ENCODE measurements around the gene TOP2A.
"Not testable (repeated sequence)": the region's sequence is repeated elsewhere in the genome, so short reads cannot be mapped to it uniquely, and the experiment has no call there.

Gene TOP2A

DNA sequence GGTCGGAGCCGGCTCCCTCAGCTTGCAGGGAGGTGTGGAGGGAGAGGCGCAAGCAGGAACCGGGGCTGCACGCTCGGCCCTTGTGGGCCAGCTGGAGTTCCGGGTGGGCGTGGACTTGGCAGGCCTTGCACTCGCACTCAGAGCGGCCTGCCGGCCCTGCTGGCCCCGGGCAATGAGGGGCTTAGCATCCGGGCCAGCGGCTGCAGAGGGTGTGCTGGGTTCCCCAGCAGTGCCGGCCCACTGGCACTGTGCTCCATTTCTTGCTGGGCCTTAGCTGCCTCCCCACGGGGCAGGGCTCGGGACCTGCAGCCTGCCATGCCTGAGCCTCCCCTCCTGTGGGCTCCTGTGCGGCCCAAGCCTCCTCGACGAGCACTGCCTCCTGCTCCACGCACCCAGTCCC is 41.9 kb downstream of the TOP2A start:
- DNase-seq: not testable (repeated sequence)

- no peak for DNase-seq
Measured at GRCh38 chr17:40374821-40375498, 42.7 kb downstream of the TOP2A start.

DNA sequence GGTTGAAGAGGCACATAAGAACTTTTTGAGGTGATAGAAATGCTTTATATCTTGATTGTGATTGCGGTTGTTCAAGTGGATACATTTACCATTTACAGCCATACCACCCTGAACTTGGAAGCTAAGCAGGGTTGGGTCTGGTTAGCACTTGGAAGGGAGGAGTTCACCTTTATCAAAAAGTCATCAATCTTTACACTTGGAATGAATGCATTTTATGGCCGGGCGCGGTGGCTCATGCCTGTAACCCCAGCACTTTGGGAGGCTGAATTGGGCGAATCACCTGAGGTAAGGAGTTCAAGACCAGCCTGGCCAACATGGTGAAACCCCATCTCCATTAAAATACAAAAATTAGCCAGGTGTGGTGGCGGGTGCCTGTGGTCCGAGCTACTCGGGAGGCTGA is 43.7 kb downstream of the TOP2A start:
- no peak for DNase-seq

DNA sequence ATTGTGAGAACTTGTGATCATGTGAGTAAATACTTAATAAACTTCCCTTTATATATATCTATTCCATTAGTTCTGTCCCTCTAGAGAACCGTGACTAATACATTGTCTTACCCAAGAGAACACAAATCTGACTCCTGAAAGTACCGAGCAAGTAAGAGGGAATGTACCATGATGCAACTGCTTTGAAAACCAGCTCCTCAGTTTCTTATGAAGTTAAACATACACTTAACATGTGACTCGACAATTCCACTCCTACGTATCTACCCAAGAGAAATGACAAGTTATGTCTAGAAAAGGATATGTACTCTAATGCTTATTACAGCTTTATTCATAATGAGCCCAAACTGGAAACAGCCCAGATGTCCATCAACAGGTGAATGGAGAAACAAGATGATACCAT is 44.4 kb downstream of the TOP2A start:
- no peak for DNase-seq

GRCh38 chr17:40372644-40373043 is 45.1 kb downstream of the TOP2A start:
- DNase-seq: not testable (repeated sequence)

DNA sequence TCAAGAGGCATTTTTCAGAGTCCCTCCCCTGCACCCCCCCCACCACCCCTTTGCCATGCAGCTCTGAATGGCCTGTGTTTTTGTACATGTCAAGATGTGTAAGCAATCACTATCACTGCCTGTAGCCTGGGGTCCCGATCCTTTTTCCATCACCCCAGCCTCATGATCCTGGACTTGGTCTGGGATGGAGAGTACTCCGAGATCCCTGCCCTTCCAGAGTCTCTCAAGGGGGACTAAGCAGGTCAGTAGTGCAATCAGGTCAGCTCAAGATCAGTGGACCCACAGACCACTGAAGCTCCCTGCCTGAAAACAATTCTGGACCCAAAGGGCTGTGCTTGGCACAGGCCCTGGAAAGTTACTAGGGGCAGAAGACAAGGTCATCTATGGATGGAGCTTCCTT is 45.7 kb downstream of the TOP2A start:
- DNase-seq: no peak

- DNase-seq: no peak
Measured at GRCh38 chr17:40371261-40371929, 46.3 kb downstream of the TOP2A start.

DNA sequence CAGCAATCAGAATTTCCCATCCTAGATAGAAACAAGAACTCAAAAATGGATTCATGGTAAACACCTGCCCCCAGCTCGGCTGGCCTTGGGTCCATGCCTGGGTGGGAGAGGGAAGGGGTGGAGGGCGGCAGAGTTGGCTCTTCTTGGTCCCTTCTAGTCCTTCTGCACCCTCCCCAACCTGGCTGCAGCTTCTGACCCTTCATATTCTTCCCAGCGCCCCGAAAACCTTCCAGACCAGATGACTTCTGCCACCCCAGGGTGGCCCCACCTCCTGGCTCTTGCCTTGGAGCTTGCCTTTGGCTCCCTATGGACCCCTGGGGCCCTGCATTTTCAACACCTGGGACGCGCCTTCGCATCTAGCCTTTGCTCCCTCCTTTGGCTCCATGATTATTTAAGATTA is 47.8 kb downstream of the TOP2A start:
- no peak for DNase-seq

DNA sequence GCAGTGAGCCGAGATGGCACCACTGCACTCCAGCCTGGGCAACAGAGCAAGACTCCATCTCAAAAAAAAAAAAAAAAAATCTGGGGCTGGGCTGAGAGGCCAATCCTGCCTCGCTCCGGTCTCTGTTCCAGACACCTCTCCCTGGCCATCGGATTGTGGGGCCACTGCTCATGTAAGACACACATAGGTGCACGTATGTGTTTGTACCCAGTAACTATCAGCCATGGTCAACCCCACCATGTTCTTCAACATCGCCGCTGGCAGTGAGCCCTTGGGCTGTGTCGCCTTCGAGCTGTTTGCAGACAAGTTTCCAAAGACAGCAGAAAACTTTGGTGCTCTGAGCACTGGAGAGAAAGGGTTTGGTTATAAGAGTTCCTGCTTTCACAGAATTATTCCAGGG is 50.0 kb downstream of the TOP2A start:
- DNase-seq: not testable (repeated sequence)

- DNase-seq: no peak
Measured at GRCh38 chr17:40366861-40367518, 50.7 kb downstream of the TOP2A start.

DNA sequence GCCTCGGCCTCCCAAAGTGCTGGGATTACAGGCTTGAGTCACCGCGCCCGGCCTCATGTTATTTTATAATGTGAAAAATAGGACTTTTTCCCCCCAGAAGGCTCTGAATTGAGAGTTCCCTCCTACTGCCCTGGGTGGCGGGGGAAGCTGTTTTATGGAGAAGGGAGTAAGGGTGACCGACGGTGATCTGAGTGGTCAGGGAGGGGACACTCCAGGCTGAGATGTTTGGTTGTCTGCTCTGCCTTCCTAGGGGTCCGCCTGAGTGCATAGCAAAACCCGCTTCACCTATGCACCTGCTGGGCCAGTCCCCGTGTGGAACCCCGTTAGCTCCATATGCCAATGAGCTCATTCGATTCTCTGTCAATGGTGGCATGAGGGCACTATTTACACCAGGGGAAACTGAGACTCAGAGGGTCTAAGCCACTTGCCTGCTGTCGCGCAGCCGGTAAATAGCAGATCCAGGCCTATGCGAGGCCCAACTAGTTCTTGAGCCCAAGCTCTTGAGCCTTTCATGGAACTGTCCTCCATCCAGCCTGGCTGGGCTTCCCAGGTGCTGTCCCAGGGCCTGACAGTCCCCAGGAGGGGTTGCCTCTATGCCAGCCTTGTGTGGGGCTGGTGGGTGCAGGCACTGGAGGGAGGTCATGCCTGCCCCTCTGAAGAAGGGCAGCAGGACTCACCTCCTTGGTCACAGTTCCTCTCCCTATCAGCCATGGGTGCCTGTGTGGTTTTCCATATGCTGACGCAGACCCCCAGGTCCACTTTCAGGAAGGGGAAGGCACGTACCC is 51.4 kb downstream of the TOP2A start:
- no peak for DNase-seq

DNA sequence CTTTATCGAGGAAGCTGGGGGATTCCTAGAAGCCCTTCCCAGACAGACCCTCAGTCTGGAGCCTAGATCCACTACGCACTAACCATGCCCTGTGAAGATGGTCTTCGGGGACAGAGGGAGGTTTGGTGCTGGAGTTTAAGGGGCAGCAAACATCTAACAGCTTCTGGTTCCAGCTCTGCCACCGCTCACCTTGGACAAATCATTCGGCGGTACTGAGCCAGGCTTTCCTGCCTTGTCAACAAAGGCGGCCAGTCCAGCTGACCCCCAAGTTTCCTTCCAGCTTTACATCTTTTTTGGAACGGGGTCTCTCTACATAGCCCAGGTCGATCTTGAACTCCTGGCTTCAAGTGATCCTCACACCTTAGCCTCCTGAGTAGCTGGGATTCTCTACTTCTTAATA is 52.8 kb downstream of the TOP2A start:
- DNase-seq: no peak

DNA sequence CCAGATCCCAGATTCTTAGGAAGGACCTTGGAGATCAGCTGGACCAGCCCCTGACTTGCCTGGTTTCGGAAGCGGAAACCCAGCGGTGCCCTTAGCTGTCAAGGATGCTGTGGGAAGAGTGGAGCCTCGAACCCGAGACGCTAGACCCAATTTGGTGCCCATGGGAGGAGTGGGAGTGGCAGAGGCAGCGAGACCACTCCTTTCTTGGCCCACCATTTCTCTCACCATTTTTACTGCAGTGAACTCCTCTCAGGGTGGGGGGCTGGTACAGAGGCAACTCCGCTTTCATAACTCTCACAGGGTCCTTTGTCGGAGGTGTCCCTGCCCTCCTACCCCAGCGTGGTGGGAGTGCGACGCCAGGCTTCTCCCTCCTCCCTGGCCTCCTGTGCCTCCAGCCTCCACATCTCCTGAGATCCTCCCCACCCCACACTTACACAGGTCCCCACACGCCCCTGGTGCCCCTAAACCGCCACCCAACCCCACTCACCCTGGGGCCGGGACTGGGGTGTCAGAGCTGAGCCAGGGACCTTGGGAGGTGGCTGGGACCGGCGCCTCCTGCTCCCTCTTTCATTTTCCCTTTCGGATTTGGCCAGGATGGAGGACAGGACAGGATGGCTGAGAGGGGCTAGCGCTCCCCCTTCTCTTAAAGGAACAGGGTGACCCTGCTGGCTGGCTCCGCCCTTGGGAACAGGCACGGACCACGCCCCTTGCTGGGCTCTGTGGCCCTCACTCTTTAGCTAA is 53.4 kb downstream of the TOP2A start, which contains the start of gene GJD3:
Gene GJD3 (minus strand): TSS at position 617 of the 741 bp plus-strand sequence. CDS start 922 bp downstream, outside the sequence.
- no peak for DNase-seq

DNA sequence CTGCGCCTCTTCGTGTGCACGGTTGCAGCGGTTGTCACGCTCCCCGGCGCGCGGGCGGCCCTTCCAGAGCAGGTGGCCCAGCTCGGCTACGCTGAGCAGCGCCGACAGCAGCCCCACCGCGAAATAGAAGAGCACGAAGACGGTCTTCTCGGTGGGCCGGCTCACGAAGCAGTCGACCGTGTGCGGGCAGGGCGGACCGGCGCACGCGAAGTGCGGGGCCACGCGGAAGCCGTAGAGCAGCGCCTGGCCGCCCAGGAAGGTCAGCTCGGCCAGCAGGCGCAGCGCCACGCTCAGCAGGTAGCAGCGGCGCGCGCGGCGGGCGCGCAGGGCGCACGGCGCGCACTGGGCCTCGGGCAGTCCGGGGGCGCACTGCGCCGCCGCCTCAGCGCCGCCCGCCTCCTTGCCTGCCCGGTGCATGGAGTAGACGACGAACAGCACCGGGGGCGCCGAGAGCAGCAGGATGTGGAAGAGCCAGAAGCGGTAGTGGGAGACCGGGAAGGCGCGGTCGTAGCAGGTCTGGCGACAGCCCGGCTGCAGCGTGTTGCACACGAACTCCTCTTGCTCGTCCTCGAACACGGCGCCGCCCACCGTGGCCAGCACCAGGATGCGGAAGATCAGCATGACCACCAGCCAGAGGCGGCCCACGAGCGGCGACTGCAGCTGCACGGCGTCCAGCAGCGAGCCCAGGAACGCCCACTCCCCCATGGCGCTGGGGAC is 54.4 kb downstream of the TOP2A start:
- no peak for DNase-seq

- no peak for DNase-seq
Measured at GRCh38 chr17:40362696-40363110, 55.0 kb downstream of the TOP2A start.

DNA sequence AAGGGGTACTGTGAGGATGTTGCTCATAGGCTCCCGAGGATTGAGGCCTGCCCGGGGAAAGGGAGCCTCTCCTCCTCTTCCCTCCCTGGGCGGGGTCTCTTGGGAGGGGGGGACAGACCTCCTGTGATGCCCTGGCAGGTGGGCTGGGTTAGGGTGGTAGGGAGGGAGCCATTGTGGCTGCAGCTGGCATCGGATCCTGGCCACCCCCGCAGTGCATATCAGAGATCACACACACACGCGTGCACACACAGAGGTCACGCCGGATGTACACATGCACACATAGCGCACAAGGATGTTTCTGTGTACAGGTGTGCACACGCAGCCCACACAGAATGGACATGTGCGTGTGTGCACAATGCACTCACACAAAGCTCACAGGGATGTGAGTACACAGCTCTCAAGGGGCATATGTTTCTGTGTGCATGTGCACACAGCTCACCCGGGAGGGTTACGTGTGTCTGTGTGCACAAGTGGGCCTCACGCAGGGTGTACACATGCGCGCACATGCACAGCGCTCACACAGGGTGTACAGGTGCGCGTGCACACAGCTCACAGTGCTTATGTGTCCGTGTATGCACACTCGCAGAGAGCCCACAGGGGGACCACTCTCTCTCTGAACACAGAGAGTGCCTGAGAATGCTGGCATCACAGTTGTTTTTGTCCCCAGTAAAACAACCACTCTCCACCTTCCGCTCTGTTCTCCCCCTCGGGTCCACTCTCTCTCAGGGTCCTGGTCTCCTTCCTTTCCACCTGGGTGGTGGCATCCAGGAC is 55.6 kb downstream of the TOP2A start:
- DNase-seq: no peak

DNA sequence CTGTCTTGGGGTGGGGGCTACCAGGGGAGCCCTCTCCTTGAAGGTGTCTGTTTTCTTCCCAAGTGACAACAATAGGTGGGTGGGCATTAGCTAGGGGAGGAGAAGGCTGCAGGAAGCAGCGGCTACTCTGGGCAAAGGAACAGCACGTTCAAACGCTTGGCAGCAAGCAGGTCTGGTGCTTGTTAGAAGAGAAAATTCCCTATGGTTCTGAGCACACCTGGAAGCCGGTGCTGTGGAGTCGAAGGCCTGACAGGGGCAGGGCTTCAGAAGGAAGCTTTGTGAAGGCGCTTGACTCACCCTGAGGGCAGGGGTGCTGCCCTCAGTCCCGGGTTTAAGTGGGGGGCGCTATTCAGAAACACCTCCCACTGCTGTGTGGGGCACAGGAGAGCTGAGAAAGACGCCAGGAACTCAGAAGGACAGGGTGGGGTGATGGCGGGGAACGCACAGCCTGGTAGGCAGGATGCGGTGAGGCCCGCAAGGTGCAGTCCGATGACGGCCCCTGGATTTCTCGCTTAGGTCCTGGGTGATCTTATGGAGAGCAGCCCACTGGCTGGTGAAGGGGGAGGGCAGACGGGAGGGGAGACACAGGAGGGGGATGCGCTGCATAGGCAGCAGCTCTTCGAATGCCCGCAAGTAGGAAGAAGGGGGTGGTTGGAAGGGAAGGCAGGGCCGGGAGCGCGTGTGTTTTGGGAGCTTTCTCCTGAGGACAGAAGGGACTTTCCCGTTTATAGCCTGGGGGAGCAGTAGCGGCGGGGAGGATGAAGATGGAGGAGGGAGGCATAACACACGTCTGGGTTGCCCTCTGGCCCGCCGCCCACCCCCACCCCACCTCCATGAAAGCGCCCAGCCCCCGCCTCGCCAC is 56.4 kb downstream of the TOP2A start:
- DNase-seq: no peak

GRCh38 chr17:40360091-40360490 is 57.6 kb downstream of the TOP2A start:
- no peak for DNase-seq

- DNase-seq: no peak
Measured at GRCh38 chr17:40358323-40359038, 59.2 kb downstream of the TOP2A start.

Measured in NCI-H1417 treated with DMSO at 0.1 percent for 48 hours (cell line).